GM21367 (cell line): ENCODE data around the gene SGMS1.
"Not testable (repeated sequence)": the region's sequence is repeated elsewhere in the genome, so short reads cannot be mapped to it uniquely, and the experiment has no call there.

ENCODE experiments used
- ATAC-seq: cut with Tn5 transposase; IDR thresholded peaks from one replicate; pipeline ENCODE4 v1.9.1; 2021; ENCODE audit not compliant: unreplicated experiment

Gene SGMS1

DNA sequence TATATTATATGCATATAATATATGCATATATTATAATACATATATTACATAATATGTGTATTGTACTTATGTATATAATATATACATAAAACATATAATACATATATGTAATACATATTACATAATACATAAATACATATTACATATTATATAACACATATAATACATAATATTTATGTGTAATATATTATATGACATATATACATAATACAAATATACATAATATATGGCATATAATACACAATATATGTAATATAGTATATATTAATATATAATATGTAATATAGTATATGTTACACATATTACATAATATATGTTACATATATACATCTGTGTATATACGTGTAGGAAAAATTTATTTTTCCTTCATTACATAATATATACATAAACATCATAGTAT is 63.4 kb downstream of the SGMS1 start:
- ATAC-seq: no peak

DNA sequence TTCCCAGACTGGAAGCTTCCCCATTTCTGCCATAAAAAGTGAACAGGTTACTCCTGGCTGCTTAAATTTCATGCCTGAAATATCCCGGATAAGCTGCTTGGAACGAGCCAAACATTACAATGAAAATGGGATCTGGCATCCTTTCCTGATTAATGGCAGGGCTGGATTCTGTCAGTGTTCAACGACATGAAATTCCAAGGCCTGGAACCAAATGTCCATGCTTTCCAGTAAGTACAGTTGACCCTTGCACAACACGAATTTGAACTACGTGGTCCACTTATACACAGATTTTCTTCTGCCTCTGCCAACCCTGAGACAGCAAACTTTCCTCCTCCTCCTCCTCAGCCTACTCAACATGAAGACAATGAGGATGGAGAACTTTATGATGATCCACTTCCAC is 65.4 kb downstream of the SGMS1 start:
- no peak for ATAC-seq

DNA sequence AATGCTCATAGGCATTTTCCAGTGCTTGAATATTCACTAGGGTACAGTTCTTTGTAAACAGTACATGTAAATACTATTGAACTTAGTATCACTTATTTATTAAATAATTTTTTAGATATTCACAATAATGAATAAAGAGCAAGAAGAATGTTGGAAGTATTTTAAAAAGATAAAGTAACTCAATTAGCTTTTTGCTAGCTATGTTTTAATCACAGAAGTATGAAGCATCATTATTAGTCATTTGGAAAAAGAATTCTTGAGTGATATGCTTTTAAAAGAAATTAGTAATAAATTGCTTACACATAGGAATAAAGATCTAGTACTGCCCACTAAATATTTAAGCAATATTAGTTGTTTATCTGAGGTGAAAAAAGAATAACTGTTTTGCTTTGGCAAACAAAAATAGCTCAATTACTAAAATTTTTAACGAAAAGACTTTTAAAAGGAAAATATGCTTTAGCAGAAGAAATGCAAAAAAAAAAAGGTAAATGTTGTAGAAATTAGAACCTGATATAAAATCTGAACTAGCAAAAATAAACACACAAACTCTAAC is 66.5 kb downstream of the SGMS1 start:
- no peak for ATAC-seq

DNA sequence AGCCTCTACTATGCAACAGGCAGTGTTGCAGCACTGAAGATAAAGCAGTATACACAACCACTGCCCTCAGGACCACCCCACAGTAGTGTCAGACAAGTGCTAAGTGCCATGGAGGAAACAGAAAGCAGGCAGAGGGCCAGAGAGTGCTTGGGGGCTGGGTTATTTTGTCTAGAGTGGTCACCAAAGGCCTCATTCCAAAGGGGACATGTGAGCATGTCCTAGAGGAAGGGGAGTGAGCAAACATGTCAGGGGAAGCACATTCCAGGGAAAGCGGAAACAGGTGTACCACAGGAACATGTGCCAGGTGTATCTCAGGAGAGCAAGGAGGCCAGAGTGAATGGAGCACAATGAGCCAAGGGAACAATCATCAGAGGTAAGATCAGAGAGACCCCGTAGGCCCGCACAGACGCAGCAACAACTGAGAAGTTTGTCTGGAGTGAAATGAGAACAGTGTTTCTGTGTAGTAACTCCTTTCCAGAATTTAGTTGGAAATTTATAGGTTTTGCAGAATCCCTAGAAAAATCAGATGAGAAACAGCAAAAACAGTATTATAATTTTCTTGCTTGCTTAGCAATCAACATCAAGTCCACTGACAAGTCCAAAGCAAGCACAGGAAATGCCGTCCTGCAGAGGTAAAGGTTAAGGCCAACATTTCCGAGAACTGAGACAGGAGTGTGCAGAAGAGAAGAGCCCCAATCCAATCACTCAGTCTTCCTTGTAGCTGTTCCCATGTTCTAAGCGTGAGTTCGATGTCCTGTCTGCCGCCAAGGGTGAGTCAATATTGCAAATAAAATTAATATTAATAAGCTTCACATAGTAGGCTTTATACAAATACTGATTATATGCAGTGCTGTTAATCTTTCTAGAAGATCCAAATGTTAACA is 67.3 kb downstream of the SGMS1 start:
- no peak for ATAC-seq

DNA sequence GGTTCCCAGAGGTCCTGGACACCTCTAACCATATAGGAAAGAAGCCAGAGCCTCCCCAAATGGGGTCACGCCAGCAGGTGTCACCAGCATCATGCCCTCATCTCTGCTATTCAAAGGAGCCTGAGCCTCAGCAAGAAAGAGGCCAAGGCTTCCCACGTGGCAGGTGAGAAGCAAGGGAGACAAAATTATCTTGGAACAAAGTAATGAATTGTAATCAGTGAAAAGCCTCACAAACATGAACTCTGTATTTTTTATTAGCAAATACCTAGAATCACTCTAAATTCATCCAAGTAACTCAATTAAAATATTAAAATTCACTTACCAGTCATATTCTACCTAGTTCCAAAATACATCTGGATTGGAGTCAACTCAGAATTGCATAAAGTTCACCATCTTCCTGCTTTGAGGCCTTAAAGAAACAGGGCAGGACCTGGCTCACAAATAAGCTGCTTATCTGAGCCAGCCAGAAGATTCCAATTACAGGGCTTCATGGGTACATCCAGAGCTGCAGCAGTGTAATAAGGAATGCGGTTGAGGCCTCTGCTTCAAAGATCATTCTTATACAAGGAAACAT is 68.7 kb downstream of the SGMS1 start:
- no peak for ATAC-seq

DNA sequence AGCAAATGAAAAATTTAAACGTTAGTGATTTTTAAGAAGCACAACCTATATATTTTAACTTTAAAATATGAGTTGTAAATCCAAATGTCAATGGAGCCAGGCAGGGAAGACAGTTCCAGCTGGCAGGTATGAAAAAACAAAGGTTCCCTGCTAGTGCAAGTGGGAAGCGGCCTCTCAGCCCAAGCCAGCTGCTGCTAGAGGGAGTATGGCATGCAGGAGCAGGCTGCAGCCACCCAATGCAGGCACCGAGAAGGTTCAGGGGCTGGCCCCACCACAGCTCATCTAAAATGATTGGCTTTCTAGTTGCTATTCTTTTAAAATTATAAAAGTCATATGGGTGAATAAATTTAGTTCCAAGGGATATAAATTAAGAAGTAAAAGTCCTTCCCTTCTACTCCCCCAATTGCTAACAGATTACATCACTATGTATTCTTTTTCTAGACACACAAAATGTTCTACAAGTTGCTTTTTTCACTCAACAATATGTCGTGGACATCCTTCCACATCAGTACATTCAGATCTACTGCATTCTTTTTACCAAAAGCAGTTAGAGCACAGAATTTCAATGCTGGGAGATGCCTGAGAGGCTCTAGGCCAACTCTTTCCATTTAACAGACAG is 69.3 kb downstream of the SGMS1 start:
- no peak for ATAC-seq

DNA sequence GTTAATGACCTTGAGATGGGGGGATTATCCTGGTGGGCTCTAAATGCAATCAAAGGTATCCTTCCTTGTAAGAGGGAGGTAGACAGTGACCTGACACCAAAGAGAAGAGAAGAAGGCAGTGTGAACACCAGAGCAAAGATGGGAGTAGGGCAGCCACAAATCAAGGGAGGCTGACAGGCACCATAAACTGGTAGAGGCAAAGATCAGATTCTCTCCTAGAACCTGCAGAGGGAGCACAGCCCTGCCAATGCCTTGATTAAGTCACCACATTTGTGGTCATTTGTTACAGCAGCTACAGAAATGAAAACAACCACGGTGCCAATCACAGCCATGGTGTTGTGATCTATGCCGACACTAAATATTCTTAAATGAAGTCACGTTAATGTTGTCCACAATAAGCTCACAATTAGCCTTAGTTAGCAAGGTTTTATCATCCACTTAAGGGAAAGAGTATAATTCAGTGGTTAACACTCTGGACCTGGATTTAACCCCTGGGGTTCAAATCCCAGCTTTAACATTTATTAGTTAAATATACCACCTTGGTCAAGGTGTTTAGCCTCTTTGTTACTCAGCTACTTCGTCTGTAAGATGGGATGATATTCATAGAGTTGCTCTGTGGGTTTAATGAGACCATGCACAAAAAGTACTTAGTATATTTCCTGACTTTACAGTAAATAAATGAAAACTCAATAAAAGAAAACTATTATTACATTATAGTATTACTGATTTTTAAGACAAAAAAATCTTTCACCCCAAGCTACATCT is 70.8 kb downstream of the SGMS1 start:
- ATAC-seq: peak; percentile 57

DNA sequence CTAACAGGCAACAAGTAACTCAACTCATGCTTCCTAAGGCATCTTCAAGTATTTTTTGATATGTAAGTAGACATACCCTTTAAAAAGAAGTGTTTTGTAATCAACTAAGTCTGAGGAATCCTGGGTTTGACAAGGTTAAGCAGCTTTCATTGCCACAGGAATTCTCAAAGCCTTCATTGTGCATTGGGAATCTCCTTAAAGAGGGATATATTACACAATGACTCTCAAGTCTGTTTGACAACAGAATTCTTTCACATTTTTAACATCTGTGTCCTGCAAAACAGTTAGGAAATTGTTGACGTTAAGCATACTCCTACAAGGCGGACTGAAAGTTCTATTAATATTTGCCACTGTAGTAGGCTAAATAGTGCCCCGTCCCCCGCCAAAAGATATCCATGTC is 71.4 kb downstream of the SGMS1 start:
- no peak for ATAC-seq

DNA sequence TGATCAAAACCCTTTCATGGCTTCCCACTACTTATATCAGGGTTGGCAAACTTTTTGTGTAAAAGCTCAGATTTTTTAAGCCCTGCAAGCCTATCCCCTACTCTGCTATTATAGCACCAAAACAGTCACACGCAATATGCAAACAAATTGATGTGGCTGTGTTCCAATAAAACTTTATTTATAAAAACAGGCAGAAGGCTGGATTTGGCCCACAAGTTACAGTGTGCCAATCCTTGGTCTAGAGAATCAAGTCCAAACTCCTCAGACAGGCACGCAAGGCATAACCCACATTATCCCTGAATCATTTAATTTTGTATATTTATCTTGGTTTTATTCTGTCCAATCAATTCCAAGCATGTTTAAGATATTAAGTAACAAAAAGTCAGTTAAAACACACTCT is 71.9 kb downstream of the SGMS1 start:
- no peak for ATAC-seq

DNA sequence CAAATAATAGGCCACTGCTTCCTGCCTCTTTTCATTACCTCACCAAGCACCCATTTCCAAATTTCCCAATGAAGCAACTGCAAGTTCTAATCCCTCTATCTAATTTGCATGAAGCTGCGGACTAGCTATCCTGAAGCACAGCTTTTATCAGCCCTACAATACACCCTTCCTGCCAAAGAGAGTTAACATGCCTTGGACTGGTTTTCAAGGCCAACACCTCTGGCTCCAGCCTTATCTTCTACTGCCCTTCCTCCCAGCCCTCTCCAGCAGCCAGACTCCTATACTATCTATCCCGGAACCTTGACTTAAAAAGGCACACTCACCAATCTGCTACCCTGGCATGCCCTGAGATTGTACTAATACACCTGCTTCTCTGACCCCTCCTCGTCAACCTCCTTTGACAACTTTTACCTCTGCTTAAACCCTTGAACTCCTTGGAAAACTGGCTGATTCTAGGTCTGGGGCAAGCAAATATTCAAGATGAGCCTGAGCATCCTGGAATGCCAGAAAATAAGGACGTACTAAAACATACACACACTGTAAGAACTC is 73.4 kb downstream of the SGMS1 start:
- ATAC-seq: no peak

DNA sequence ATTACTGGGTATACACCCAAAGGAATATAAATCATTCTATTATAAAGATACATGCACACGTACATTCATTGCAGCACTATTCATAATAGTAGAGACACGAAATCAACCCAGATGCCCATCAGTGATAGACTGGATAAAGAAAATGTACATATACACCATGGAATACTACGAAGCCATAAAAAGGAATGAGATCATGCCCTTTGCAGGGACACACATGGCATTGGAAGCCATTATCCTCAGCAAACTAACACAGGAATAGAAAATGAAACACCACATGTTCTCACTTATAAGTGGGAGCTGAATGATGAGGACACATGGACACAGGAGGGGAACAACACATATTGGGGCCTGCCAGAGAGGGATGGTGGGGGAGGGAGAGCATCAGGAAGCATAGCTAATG is 74.6 kb downstream of the SGMS1 start:
- ATAC-seq: not testable (repeated sequence)

DNA sequence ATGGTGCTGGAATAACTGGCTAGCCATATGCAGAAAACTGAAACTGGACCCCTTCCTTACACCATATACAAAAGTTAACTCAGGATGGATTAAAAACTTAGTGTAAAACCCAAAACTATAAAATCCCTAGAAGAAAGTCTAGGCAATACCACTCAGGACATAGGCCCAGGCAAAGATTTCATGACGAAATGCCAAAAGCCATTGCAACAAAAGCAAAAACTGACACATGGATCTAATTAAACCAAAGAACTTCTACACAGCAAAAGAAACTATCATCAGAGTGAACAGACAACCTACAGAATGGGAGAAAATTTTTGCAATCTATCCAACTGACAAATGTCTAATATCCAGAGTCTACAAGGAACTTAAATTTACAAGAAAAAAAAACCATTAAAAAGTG is 75.3 kb downstream of the SGMS1 start:
- ATAC-seq: not testable (repeated sequence)

DNA sequence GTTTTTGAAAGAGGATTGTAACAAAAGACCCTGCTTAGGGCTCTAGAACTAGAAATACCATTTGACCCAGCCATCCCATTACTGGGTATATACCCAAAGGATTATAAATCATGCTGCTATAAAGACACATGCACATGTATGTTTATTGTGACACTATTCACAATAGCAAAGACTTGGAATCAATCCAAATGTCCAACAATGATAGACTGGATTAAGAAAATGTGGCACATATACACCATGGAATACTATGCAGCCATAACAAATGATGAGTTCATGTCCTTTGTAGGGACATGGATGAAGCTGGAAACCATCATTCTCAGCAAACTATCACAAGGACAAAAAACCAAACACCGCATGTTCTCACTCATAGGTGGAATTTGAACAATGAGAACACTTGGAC is 77.5 kb downstream of the SGMS1 start:
- ATAC-seq: not testable (repeated sequence)

DNA sequence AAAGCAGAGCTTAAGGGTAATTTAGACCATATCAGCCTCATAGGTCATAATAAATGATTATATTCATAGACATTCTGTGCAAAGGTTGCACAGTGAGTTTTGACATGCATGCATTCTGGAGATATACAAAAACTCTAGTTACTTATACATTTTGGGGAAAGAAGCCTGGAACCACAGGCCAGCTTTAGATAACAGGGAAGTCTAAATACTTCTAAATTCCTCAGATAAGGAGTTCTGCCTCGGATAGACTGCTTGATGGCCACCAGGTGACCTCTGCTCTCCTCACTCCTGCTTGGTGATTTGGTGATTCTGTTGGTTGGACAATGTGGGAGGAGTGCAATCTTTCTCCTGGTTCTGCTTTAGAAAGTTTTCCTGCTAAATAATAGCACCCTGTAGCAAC is 77.9 kb downstream of the SGMS1 start:
- ATAC-seq: no peak

DNA sequence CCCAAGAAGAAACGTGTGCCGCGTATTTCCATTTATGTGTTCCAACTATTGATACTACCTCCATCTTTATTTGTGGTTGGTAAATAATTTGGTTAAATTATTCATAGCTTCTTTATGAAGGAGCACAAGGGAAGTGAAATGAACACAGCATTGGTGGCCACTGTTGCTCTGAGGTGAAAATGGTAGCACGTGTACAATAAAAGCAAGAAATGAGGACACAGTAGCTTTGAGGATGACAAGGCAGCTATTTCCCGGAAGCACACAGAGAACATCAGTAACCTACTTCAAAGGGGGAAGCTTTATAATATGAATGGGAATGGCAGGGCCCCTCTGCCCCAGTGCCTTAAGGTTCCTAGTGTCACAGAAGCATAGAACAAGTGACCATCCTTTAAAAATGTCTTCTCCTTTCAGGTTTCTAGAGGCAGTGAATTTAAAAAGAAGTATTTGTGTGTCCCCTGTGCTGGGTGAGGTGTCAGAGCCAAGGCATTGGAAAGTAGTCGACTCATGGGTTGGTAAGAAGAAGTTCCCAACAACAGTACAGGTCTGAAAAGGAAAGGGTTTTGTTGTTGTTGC is 78.8 kb downstream of the SGMS1 start:
- no peak for ATAC-seq

DNA sequence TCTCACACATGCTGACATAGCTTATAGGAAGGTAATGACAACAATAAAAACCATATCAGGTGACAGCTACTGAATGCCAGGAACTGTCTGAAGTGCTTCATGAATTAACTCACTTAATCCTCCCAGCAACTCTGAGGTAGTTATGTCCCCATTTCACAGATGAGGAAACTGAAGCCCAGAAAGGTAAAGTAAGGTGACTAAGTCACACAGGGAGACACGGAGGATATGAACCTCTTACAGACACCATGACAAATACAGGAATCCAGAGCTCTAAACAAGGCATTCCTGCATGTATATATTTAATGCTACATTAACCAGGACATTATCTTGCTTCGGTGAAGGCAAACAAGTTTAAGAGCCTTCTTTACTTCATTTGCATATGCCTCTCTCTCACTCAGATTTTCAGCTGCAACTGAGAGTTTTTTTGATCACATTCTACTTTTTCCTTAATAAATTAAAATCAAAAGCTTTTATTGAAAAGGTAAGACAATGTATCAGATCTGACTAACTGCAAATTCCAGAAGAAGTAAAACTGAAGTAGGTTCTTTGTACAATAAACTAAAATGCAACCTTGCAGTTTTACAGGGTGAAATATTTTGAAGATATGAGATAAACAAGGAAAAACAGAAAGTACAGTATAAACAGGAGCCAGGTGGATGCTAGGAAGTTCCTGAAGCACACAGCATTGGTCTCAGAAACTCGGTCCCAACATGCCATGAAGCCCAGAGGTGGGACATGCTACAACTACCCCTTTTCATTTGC is 79.5 kb downstream of the SGMS1 start:
- no peak for ATAC-seq

DNA sequence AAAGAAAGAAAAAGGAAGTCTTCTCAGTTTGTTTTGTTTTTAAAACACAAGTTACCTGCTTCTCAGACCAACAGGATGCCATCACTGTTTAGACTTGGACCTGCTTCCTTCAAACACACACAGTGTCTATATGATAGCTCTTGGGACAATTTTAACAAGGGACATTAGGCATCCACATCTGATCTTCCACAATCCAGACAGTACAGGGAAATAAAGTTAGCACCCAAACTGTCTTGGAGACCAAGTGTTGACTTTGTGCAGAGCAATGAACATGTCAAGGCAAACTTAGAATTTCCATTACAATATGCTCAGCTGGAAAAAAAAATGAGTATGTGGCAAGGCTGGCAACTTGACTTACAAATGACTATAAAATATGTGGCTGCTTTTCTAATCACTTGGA is 80.9 kb downstream of the SGMS1 start:
- no peak for ATAC-seq

DNA sequence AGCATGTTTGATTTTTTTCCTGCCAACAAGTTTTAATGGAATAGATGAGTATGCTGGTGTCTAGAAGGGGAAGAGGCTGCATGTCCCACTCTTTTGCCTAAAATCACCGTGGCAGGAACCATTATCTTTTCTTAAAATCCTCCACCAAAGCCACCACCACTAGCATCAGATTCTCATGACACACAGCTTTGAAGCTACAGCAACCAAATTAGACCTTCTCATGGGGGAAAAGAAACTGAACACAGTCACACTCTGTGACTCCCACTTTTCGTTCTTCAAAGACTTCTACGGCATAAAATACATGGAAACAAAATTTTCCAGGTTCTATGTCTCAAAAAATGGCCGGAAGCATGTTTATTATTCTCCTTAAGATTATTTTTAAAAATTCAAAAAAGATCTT is 81.8 kb downstream of the SGMS1 start:
- ATAC-seq: peak; percentile 38

DNA sequence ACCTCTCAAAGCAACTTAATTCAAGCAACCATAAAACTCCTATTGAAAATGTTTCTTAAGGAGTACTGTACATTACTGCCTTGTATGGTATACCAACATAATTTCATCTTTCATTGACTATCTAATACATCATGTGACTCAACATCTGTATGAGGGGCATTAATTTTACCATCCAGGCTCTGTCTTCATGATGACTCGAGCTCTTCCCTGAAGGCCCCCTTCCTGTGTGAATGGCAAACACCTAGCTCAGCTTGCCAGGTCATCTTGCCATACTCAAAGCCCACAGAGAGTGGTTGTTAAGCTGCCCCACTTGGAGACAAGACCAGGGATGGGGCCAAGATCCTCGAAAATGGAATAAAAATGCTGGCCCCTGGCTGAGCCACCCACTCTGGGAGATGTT is 82.4 kb downstream of the SGMS1 start:
- no peak for ATAC-seq

DNA sequence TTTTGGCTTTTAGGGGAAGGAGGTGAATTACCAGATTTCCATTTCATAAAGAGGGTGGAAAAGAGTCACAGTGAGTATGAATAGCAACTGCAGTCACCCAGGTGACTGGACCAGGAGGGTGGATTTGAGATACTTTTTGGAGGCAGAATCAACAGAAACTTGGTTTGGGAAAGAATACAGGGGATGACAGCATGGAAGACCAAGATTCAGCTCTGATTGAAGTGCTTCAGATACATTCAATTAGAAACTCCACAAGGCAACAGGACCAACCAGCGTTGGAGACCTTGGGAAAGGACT is 83.0 kb downstream of the SGMS1 start:
- ATAC-seq: peak; percentile 5
